Measurements from ENCODE around the gene RAMAC.
A peak's percentile ranks its signal among the peaks of the same experiment; 100 is the strongest.

- no peak for TF ChIP-seq CTCF (IDR thresholded peaks at IDR 0.05 in 4 of 5, conservative IDR thresholded peaks at IDR 0.05 in 1 of 5)
- peak in 1 of 2 donors; percentile 24 for TF ChIP-seq POLR2A (IDR thresholded peaks at IDR 0.05)
Observed at GRCh38 chr15:82963471-82964341, 22.3 kb upstream of the RAMAC start.

All from gastrocnemius medialis (tissue), 4 donors.